NCI-H774 (cell line): ENCODE data around the gene XIST.
"Not testable (repeated sequence)": the region's sequence is repeated elsewhere in the genome, so short reads cannot be mapped to it uniquely, and the experiment has no call there.

Source experiments
- DNase-seq: peaks from one replicate; lab custom pipeline; 2025; lab: John Stamatoyannopoulos, UW

XIST gene

DNA sequence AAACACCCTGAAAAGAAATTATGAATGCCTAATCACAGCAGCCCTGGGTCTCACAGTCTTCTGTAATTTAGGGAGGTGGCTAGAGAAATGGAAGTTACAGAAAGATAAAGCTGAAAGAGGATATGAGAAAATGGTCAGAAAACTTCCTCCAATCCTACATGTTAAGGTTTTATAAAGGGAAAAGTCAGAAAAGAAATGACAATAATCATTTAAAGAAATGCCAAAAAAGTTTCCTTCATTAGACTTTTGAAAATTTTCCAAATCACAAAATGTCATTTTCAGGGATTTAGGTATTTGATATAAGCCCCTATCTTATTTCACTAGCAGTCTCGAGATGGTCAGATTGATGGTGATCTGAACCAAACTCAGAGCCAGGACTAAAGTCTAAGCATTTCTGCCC is 13.4 kb downstream of the XIST start:
- no peak for DNase-seq

DNA sequence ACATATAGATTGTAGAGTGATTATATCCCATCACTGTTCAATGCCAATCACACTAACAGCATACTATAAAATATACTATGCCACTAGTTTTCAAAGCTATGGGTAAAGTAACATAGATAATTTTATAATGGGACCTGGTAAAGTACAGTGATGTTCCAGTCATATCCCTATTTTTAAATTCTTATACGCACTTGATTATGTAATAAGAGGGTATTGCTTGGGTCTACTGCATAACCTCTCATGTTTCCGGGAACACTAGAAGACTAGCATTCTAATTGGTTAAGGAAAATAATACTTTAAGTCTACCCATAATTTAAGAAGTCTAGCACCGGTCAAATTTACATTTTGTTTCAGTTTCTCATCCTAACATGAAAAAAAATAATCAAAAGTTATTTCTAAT is 14.4 kb downstream of the XIST start:
- DNase-seq: no peak

GRCh38 chrX:73836956-73837477 is 15.5 kb downstream of the XIST start:
- DNase-seq: no peak

DNA sequence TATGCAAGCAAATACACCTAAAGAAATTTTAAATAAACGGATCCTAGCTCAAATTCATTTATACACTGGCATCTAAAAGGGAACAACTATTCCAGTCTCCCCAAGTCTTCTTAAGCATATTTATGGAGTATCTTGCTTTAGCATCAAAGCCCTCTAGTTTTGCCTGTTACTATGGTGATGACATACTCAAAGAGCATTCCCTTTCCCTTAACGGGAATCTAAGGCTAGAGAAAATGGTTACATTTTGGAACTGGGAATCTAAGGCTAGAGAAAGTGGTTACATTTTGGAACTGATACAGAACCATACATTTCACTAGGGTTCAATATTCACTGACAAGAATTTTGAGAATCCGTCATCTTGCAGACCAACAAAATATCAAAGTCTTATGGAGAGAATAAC is 18.3 kb downstream of the XIST start:
- DNase-seq: no peak

DNA sequence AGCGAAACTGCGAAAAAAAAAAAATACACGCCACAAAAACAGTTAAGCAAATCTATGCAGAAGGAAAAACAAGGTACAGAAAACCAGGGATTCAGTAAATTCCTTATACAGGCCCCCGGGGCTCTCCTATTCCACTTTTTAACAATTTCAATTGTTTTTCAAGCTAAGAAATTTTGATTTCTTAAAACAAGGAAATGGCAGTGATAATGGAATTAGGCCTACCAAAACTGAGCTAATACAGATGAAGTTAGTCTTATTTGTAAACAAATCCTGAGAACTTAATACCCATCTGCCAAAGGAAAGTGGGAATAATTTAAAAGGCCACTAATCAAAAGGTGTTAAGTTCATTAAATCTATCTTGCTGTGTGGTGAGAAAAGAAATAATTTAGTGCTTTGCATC is 20.2 kb downstream of the XIST start:
- DNase-seq: no peak

GRCh38 chrX:73831500-73831899 is 21.0 kb downstream of the XIST start:
- no peak for DNase-seq

GRCh38 chrX:73830489-73831414 is 21.8 kb downstream of the XIST start:
- no peak for DNase-seq

- no peak for DNase-seq
Measured at GRCh38 chrX:73829890-73830466, 22.5 kb downstream of the XIST start.

DNA sequence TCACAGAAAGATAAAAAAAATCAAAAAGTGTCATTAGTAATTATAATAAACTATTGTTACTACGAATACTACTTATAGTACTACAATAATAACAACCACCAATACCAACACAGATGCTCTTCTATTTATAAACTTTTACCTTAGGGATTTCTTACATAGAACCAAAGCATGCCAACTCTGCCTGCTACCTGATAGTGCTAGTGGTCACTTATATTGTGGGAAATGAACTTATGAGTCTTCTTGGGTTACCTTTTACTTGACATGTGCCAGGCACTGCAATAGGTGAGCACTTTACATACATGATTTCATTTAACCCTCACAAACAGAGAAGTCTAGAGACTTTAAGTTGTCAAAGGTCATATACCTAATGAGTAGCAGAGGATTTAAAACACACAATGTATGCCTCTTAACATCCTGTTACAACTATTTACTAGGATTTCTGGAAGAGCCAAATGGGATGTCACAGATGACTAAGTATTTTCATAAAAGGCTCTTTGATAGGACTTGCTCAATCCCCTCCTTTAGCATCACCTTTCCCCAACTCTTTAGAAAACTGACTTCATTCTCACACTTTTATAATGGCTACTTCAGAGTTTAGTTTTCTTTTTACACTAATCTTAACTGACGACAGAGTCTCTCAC is 24.3 kb downstream of the XIST start:
- no peak for DNase-seq

GRCh38 chrX:73827406-73827805 is 25.1 kb downstream of the XIST start:
- DNase-seq: no peak

GRCh38 chrX:73826996-73827395 is 25.5 kb downstream of the XIST start:
- no peak for DNase-seq

- no peak for DNase-seq
Measured at GRCh38 chrX:73825569-73825968, 26.9 kb downstream of the XIST start.

GRCh38 chrX:73823473-73824004 is 29.0 kb downstream of the XIST start:
- no peak for DNase-seq

- no peak for DNase-seq
Measured at GRCh38 chrX:73822775-73823174, 29.7 kb downstream of the XIST start.

DNA sequence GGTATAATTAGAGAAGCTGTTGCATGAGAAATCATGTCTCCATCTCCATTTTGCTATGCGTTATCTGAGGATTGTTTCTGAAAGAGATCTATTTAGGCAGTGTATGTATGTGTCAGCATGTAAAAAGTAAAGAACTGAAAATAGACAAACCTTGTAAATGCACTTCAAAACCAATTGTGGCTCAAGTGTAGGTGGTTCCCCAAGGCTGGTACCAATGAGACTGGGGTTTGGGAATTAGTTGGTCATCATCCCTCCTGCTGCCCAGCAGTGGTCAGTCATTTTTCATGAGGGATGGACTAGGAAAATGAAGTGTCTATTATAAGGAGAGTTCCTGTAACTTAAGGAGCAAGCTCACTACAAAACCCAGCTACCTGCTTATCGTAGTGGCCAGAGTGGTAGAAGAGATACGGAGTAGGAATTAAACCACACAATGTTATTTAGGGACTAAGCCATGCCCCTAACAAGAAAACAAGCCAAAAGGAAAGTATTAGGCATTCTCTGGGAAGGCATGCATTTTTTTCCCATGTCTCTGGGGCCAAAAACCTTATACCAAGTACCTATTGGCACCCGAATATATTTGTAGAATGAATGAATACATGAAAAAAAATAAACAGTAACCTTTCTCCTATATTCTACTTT is 30.5 kb downstream of the XIST start:
- no peak for DNase-seq

GRCh38 chrX:73819864-73820558 is 32.5 kb downstream of the XIST start:
- not testable (repeated sequence) for DNase-seq

- DNase-seq: no peak
Measured at GRCh38 chrX:73818200-73819116, 34.1 kb downstream of the XIST start.

DNA sequence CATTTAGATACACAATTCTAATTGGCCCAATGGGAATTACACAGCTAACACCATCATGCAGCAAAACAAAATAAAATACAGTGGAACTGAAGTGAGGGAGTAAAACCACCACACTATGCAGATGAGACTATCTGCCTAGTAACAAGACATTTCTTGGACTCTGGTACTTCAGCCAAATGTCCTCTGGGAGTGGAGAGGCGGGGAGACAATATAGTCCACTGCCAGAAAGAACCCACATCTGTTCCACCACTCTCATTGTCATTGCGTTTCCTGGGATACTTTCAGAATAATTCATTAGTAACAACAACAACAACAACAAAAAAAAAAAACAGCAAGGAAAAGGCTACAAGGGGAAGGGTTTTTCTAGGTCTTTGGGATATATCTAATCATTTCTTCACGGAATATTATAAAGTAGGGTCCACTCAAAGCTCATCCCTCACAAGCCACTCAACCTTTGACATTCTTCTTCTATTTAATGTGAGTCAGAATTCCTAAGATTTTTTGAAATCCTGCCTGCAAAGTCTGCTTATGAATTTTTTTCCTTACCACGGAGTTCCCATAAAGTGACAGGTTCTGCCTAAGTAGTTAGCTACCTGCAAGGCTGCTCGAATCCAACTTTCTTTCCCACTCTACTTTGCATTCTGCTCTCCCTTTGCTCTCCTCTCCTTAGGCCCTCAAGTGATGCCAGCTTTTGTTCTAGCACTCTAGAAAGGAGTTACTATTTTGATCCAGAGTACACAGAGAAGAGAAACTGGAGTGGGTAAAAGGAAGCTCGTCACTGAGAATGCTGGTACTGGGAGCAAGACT is 34.9 kb downstream of the XIST start:
- DNase-seq: no peak

- DNase-seq: no peak
Measured at GRCh38 chrX:73812256-73812655, 40.3 kb downstream of the XIST start.

DNA sequence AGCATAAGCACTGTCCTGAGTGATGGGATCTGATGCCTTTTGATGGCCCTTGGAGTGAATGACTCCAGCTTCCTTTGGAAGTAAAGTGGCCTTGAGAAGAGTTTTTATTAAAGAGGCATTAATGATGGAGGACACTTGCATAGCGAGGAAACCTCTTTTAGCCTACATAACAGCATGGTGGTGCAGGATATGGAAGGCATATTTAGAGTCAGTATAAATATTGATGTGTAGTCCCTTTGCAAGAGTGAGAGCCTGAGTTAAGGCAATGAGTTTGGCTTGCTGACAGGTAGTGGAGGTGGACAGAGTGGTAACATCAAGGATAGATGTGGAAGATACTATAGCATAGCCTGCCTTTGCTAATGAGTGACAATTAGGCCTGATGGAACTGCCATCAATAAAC is 48.4 kb downstream of the XIST start:
- not testable (repeated sequence) for DNase-seq
